HG02981 (cell line): Measurements from ENCODE around the gene FRMD4A.

Experiments
- ATAC-seq: cut with Tn5 transposase; IDR thresholded peaks from one replicate; pipeline ENCODE4 v1.9.1; 2021; ENCODE audit warnings: mild to moderate bottlenecking, moderate library complexity; ENCODE audit not compliant: unreplicated experiment

Gene FRMD4A

DNA sequence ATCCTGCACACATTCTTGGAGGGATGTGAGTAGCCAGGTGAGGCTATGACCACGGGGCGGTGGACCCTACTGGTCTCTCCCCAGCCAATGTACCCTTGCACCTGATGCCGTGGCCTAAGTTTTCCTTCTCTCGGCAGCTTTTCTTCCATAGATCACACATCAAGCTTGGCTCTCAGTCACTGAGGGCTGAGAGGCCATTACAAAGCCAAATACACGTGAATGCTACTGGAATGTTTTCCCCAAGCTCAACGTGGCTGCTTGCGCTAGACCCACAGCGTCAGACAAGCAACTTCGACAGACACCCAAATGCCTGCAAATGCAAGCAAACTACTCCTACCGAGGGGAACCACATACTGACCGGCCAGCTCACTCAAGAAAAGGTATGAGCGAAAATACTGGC lies 660.8 kb downstream of the FRMD4A start:
- ATAC-seq: no peak

DNA sequence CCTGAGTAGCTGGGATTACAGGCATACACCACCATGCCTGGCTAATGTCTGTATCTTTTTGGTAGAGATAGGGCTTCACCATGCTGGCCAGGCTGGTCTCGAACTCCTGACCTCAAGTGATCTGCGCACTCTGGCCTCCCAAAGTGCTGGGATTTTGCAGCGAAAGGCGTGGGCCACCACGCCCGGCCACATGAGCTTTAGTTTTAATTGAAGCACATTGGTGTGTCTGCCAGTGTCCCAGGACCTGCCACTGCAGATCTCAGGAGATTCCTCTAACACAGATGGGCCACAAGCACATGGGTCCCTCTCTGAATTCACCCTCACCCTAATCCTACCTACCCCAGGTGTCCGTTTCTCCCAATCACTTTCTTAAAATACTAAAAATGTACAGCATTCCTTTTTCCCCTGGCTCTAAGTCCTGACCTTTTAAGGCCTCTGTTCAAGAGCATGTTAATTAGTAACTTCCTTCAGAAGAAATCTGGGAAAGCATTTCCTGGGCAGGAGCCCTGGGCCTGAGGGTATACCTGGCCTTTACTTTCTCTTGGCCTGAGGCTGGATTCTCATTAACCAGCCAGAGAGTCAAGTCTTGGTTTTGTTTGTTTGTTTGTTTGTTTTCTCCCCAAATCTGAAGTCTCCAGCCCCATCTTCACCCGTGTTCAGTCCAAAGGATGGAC lies 661.4 kb downstream of the FRMD4A start:
- ATAC-seq: no peak

DNA sequence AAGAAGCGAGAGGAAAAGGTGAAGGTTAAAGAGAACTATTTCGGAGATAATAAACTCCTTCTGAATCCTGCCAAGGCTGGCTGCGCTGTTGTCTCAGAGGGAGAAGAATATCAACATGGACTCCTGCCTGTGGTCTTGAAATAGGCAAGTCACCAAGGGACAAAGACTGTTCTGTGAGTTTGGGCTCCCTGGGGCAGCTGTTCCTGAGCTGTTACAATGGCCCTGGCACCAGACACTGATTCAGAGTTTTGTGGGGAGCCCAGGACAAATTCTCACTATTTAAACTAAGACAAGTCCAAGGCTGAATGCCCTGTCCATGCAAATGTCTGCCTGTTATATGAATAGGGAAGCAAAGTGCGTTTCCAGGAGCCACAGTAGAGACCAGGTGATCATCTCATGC lies 662.6 kb downstream of the FRMD4A start:
- ATAC-seq: no peak

DNA sequence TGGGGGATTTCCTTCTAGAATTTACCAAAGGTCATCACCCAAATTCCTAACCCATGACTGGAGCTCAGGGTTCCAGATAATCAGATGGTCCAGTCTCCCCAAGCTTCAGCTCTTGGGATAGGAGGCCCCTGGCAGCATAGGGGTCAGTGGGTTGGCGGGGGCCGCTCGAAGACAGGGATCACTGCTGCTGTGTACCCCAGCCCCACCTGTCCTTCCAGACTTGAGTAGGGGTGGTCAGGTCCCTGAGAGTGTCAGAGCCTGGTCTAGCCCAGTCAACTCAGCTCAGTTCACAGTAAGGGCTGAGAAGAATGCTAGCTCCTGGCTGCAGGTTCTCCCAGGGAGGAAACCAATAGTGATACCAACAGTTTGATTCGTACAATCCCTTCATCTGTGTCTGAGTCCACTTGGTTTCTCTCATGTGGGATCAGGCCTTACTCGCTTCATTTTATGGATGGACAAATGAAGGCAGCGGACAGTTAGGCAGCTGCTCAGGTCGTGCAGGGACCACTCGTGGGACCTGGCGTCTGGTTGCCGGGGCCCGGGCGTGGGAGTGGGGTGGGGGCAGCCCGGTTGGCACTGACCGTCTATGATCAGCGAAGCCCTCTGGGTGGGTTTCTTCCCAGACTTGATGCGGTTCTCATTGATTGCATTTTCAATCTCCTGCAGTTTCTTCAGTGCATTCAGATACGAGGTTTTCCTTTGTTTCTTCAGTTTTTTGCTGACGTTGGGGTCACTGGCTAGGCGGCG lies 665.0 kb downstream of the FRMD4A start:
- no peak for ATAC-seq

DNA sequence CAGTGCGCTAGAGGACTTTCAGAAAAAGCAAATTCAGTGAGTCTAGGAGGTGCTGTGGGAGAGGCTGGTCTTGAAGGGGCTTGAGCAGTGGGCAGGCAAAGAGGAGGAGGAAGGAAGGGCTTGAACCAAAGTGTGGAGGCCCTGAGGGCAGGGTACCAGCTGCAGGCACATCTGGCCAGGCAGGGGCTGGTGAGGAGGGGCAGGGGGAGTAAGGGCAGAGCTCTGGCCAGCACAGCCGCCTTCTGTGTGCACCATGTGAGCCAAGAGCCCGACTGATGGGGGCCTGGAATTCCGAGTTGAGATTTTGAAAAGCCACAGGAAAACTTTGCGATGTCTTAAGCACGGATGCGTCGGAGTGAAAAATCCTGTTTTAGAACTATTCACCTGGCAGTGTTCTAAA lies 669.5 kb downstream of the FRMD4A start:
- ATAC-seq: no peak

DNA sequence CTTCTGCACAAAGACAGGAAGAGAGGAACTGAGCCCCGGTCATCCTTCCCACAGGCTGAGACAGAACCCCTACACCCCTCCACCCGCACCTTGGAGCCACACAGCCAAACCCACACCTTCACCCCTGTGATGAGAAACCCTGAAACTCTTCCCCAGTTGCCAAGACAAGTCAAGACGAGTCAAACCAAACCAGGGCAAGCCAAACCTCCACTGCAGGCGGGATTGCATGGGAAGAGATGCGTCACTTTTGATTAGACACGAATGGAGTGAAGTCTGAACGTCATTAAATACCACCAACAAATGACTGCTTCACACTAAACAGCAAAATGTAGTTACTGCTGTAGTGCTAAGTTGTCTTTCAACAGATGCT lies 670.2 kb downstream of the FRMD4A start:
- ATAC-seq: no peak

DNA sequence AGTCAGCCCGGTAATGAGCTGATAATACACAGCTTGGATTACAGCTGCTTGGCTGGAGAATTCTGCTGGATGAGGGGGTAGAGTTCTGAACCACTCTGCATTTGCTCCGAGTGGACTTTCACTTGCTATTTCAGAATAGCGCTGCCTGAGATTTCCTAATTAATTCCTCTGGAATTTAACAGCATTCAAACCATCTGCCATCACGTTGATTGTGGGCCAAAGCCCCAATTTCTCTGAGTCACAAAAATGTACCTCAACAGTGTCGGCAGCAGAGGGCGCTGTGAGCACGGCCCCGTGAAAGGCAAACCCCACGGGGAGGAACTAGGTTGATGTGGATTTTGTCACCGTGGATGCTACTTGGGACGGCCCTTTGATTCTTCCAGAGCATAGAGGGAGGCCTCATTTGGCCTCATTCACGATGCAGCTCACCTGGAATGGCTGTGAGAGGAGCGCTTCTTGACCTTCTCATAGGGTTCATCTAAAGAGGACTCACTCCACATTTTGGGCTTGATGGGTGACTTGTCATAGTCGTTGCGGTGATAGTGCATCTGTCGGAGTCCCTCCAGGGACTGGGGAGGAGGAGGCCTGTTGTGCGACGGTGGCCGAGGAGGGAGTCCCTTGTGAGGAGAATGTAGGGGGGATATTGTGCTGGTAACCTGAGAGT lies 670.7 kb downstream of the FRMD4A start:
- ATAC-seq: no peak

DNA sequence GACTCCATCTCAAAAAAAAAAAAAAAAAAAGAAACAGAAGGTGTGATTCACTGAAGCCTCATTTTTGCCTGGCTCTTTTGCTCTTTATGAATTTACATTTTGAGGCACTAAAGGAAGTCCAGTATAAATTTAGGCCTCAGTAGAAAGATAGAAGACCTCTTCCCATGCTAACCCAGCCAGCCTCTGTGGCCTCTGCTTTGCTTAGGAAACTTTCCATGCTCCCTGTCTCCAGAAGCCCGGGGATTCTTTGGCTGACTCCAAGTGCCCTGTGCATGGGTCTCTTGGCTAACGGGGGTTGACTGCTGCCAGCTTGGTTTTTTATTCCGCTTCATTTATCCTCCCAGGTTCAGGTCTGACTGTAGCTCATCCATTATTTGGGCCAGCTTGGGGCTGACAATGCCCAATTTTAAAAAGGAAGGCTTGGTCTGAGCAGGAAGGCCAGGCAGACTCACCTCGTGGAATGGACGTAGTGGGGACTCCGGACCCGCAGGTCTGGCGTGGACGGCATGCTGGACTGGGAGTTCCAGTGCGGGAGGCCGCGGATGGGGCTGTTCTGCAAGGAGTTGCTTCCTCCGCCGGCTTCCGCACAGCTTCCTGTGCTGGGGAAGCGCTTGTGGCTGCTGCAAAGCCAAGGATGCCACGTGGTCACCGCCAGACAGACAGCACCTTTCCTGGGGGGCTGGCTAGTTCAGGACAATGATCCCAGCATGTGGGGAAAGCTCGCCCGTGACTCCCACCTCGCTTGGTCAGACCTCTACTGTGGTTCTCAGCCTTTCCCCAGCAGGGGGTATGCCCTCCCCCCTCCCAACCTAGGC lies 671.6 kb downstream of the FRMD4A start:
- ATAC-seq: no peak

DNA sequence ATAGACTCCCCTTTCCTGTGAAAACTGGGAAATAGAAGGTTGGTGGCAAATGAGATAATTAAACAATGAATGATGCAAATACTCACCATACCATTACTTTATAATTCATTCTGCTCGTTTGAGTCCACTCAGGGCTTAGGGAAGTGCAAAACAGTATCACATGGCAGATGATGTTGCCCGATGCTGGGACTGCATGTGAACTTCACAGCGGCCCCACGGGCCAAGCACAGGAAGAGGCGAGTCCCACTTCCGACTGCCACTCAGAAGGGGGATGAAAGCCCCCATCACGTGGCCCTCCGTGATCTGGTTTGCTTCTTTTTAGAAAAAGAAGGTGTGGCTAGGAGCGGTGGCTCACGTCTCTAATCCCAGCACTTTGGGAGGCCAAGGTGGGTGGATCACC lies 672.5 kb downstream of the FRMD4A start:
- ATAC-seq: no peak

DNA sequence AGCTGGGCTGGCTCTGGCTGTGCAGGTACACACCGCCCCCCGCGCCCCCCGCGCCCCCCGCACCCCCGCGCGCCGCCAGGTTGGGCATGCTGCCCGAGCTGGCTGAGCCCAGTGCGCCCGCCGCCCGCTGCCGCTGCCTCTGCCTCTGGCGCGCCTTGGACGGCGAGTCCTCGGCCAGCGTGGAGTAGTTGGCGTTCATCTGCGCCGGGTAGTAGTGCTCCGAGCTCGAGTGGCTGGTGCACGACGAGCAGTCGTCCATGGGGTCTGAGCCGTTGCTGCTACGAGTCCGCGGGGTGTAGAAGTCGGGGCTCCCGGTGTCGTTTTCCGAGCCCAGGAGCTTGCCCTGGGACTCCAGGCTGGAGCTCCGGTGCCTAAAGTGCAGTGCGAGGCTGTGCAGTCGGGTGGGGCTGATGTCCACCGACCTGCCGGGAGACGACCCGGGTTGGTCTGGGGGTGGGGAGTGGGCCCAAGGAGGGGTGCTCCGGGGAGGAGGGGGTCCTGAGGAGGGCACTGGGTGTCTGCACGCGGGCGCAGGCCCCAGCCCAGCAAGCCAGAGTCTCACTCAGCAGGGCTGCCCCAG lies 673.5 kb downstream of the FRMD4A start:
- no peak for ATAC-seq

DNA sequence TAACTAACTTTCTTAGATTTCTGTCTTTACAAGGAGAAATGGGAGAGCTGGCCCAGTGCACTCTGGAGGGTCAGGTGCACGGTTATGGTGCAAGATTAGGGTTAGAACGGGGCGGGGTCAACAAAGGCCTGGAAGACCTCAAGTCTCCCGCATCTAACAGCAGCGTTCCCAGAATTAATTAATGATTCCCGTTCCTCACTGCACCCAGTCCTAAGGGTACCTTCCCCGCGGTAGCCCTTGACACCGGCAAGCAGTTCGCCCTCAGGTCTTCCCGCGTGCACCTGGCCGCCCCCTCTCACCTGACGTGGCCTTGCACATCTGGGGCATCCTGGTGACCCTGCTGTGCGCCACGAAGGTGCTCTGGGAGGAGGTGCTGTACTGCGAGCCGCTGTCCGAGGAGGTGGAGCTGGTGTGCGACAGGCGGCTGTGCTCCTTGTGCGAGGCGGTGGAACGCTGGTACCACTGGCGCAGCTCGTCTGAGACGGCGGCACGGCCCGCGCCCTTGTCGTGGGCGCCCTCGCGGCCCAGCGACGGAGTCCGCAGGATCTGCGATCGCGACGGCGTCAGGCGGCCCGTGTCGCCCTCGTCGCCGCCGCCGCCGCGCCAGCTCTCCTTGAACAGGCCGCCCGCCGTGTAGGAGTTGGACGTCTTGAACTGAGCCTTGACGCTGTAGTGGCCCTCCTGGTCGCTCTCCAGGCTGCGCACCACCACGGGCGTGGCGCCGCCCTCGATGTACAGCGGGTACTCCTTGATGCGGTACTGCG lies 674.2 kb downstream of the FRMD4A start:
- ATAC-seq: no peak

DNA sequence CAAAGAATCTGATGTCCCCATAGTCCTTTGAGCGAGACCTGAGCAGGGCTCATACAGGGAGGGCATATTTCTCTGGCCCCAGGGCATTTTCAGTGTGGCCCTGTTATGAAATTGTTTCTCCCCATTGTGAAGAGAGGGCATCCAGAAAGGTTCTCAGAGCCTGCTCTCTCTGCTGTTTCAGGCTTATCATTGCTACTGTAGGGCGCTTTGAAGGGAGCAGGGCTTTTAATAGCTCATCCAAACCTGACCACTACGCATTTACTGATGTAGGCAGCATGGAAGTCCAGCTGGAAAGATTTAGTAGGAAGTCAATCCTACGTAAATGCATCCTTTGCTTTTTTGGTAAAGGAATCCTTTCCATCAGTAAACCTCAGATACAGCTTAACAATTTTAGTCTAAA lies 675.9 kb downstream of the FRMD4A start:
- no peak for ATAC-seq

DNA sequence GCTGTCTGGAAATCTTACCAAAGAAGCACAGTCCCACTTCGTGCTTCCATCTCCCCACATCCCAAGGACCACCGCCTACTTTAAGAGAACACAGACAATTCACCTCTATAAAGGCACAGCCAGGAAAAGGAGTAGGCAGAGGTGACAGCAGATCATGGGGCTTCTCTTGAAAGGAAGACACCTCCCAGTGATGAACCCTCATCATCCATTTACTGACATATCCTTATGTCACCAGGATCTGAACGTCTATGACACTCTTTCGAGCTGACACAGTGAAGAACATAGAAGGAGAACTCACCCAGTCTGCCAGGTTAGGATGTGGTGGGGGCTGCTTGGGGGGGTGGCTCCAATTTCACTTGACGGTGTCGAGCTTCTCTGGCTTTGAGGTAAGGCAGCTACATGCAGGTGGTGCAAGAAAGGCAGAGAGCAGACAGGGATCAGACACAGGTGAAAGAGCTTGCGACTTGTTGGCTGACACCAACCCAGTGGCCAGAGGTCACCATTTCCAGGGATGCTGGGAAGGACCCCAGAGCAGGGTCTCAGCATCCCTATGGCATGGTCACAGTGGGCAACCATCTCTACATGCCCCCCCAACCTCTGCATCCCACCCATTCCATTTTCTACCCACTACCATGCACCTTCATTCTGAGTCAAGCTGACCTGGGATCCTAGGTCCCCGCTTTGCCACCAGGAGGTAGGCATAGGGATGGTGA lies 676.5 kb downstream of the FRMD4A start:
- ATAC-seq: no peak

DNA sequence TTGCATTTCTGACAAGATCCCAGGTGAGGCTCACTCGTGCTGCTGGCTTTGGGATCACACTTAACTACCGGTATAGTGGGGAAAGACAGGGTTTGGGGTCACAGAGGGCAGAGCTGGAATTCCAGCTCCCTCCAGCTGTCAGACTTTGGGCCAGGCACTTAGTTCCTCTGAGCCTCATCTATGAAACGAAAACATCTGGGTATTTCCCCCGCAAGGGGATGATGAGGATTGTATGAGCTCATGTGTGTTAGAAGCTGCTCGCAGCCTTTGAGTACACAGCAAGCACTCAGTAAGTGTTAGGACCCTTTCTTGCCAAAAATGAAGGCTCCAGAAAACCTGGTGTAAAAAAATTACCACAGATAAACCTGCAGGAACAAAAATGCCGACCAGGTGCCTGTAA lies 677.9 kb downstream of the FRMD4A start:
- no peak for ATAC-seq

DNA sequence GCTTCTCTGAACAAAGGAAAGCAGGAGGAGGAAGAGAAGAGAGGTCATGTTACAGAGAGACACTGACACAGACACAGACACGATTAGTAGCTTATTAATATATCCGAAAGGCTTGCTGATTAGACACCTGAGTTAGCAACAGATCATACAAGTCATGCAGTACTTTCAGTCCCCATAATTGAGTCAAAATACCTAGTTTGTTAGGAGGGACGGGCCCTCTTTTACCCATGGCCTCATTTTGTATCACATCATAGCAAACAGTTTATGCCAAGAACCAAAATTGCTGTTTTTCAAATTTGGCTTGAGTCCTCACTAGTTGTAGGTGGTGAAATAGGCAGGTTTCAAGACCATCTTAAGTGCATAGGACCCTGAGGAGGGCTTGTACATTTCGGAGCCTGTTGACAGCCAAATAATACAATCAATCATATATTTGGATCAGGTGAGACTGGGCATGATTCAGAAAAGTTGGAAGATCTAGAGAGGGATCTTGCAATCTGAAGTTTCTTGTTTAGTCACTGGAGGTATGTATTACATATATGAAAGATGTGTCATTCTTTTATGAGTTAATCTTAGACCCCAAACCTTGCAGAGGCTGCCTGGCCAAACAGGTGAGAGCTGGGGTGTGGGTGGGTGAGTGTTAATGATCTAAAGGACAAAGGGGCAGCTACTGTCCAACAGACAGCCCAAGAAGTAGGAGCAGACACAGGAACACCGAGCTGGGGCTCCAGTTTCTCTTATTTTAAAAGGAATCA lies 678.6 kb downstream of the FRMD4A start:
- ATAC-seq: no peak

DNA sequence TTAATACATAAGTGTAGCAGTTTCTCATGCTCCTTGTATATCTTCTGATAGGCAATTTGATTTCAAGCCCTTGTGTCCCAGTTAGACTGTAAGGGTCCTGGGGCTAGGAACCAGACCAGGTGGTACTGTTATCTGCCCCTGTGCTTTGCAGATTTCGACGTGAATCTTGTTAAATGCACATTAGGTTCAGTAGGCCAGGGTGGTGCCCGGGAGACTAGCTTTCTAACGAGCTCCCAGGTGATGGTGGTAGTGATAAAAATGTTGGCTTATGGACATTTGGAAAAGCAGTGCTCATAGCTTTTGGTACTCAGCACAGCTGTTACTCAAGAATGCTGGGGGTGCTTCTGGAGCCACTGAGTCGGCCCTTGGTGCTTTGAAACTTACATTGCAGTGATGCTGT lies 679.8 kb downstream of the FRMD4A start:
- ATAC-seq: no peak

DNA sequence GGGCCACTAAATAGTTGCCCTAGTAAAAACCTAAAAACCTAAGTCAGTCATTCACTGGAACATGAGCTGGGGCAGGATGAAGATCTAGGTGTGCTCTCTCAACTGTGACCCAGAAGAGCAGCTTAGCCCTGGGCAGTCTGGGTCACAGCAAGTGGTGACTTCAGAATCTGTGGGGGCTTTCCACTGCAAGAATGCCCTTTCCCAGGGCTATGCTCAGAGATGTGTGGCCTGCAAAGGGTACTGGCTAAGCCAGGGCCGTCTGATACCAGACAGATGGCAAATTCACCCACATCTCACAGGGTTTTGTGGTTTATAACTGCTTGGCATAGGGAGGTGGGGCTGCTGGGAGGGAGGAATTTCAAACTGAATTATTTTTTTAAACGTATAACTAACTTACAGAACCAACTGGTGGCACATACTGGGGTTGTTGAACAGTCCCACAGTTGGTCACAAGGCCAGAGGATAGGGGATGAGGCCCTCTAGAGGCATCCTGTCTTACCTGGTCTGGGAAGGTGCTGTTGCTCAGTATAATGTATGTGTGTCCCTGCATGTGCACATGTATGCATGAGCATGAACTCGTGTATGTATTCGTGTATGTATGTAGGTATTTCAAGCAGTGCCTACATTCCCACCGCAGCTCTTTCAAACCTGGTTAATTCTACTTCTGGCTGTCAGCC lies 680.7 kb downstream of the FRMD4A start:
- peak; percentile 72 for ATAC-seq

DNA sequence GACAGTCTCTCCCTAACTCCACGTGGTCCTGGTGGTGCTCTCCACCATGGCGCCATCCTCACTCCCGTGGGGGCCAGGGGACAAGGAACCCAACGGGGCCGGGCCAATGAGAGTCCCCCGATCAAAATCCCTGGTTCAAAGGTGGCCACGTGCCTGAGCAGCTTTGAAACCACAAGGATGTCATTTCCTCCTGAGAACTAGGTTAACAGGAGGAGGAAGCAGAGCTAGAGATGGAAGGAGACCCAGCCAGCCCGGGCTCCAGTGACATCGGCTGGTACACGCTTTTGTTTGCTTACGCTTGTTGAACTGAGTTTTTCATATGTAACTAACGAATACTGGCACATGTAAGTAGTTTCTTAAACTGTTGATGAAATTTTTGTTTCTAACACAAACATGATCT lies 682.3 kb downstream of the FRMD4A start:
- ATAC-seq: no peak
